ENCODE data around the gene COL20A1. TPM values are rescaled to one million over a fixed set of nuclear protein-coding genes. Genes with fewer than 3 reads are reported as not detected.

COL20A1 gene
- total RNA-seq, 1 donor from 2014 or later, result not detected

GRCh38 chr20:63287697-63288580 lies 5.0 kb upstream of the COL20A1 start:
- DNase-seq (ENCODE audit: missing footprints), result peak; percentile 67
- ATAC-seq, result no peak

GRCh38 chr20:63288581-63289251 lies 4.3 kb upstream of the COL20A1 start:
- no peak for ATAC-seq
- intact Hi-C loops (cut with DNase I), result no loop called here
- peak; percentile 71 for DNase-seq (ENCODE audit: missing footprints)

More at GRCh38 chr20:63287697-63288580, 5.0 kb upstream of the COL20A1 start:
- intact Hi-C loops (cut with DNase I), result no loop called here

- intact Hi-C loops (cut with DNase I), result no loop called here
- ATAC-seq, result no peak
- DNase-seq (ENCODE audit: missing footprints), result peak; percentile 37
Observed at GRCh38 chr20:63289311-63290135, 3.5 kb upstream of the COL20A1 start.

- intact Hi-C loops (cut with DNase I), result no loop called here
- no peak for ATAC-seq
- DNase-seq (ENCODE audit: missing footprints), result peak; percentile 50
Observed at GRCh38 chr20:63290136-63290676, 2.8 kb upstream of the COL20A1 start.

GRCh38 chr20:63290677-63291472 lies 2.1 kb upstream of the COL20A1 start:
- peak; percentile 64 for DNase-seq (ENCODE audit: missing footprints)
- peak; percentile 33 for ATAC-seq
- intact Hi-C loops (cut with DNase I), result no loop called here

GRCh38 chr20:63291811-63292210 lies 1.2 kb upstream of the COL20A1 start:
- DNase-seq (ENCODE audit: missing footprints) (peak; percentile 59), ATAC-seq (no peak)
- intact Hi-C loops (cut with DNase I), result no loop called here

- ATAC-seq, result no peak
- DNase-seq (ENCODE audit: missing footprints), result peak; percentile 63
- intact Hi-C loops (cut with DNase I), result no loop called here
Observed at GRCh38 chr20:63292292-63292701, 689 bp upstream of the COL20A1 start.

- intact Hi-C loops (cut with DNase I), result no loop called here
- no peak for ATAC-seq
- DNase-seq (ENCODE audit: missing footprints), result peak; percentile 42
Observed at GRCh38 chr20:63293456-63293855, 470 bp downstream of the COL20A1 start.

GRCh38 chr20:63293871-63294535 lies 1.0 kb downstream of the COL20A1 start:
- ATAC-seq, result no peak
- intact Hi-C loops (cut with DNase I), result no loop called here
- DNase-seq (ENCODE audit: missing footprints), result no peak

- DNase-seq (ENCODE audit: missing footprints) (peak; percentile 47), ATAC-seq (no peak)
- intact Hi-C loops (cut with DNase I), result no loop called here
Observed at GRCh38 chr20:63294536-63294900, 1.5 kb downstream of the COL20A1 start.

- peak; percentile 46 for DNase-seq (ENCODE audit: missing footprints)
- no peak for ATAC-seq
- intact Hi-C loops (cut with DNase I), result no loop called here
Observed at GRCh38 chr20:63295018-63295417, 2.0 kb downstream of the COL20A1 start.

GRCh38 chr20:63295422-63295821 lies 2.4 kb downstream of the COL20A1 start:
- ATAC-seq (no peak), DNase-seq (ENCODE audit: missing footprints) (peak; percentile 44)
- intact Hi-C loops (cut with DNase I), result no loop called here

GRCh38 chr20:63295846-63296245 lies 2.9 kb downstream of the COL20A1 start:
- DNase-seq (ENCODE audit: missing footprints), result peak; percentile 65
- intact Hi-C loops (cut with DNase I), result no loop called here
- ATAC-seq, result no peak

- DNase-seq (ENCODE audit: missing footprints), result peak; percentile 54
- intact Hi-C loops (cut with DNase I), result no loop called here
- ATAC-seq, result no peak
Observed at GRCh38 chr20:63296531-63297299, 3.7 kb downstream of the COL20A1 start.

- ATAC-seq (peak; percentile 12), DNase-seq (ENCODE audit: missing footprints) (no peak)
- intact Hi-C loops (cut with DNase I), result no loop called here
Observed at GRCh38 chr20:63297371-63297781, 4.4 kb downstream of the COL20A1 start.

GRCh38 chr20:63297796-63298572 lies 5.0 kb downstream of the COL20A1 start:
- ATAC-seq, result no peak
- intact Hi-C loops (cut with DNase I), result no loop called here

More at GRCh38 chr20:63297796-63298572, 5.0 kb downstream of the COL20A1 start:
- no peak for DNase-seq (ENCODE audit: missing footprints)
